ENCODE results near the gene SLC44A1. TPM values are rescaled to one million over a fixed set of nuclear protein-coding genes. Genes with fewer than 3 reads are reported as not detected.

Gene SLC44A1
- total RNA-seq, 1 donor from 2014 or later = 51.3 TPM

- Histone ChIP-seq H3K27me3 (ENCODE audit: control insufficient read depth, insufficient read depth, low read length) (no peaks in the 10 kb centered on the region), H3K36me3 (ENCODE audit: control insufficient read depth, insufficient read depth, low read length) (no peaks in the 10 kb centered on the region), H3K4me3 (ENCODE audit: low read depth, low read length) (no peak overlapping the region)
- TF ChIP-seq, protein P1, sequence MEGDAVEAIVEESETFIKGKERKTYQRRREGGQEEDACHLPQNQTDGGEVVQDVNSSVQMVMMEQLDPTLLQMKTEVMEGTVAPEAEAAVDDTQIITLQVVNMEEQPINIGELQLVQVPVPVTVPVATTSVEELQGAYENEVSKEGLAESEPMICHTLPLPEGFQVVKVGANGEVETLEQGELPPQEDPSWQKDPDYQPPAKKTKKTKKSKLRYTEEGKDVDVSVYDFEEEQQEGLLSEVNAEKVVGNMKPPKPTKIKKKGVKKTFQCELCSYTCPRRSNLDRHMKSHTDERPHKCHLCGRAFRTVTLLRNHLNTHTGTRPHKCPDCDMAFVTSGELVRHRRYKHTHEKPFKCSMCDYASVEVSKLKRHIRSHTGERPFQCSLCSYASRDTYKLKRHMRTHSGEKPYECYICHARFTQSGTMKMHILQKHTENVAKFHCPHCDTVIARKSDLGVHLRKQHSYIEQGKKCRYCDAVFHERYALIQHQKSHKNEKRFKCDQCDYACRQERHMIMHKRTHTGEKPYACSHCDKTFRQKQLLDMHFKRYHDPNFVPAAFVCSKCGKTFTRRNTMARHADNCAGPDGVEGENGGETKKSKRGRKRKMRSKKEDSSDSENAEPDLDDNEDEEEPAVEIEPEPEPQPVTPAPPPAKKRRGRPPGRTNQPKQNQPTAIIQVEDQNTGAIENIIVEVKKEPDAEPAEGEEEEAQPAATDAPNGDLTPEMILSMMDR (IDR thresholded peaks at IDR 0.05; ENCODE audit: insufficient read depth, low read length, severe bottlenecking) = no peak
- FAIRE-seq (no peak), DNase-seq (ENCODE audit: low read depth) (no peak)
Measured at GRCh38 chr9:105233873-105234272, 10.6 kb upstream of the SLC44A1 start.

- TF ChIP-seq, protein P1 (IDR thresholded peaks at IDR 0.05; ENCODE audit: insufficient read depth, low read length, severe bottlenecking) = no peak
- H3K27me3 ChIP-seq (ENCODE audit: control insufficient read depth, insufficient read depth, low read length) = no peaks in the 10 kb centered on the region
- H3K4me3 ChIP-seq (ENCODE audit: low read depth, low read length) = no peak overlapping the region
- H3K36me3 ChIP-seq (ENCODE audit: control insufficient read depth, insufficient read depth, low read length) = no peaks in the 10 kb centered on the region
- no peak for FAIRE-seq
- no peak for DNase-seq (ENCODE audit: low read depth)
Measured at GRCh38 chr9:105236261-105236660, 8.2 kb upstream of the SLC44A1 start.

- Histone ChIP-seq H3K36me3 (ENCODE audit: control insufficient read depth, insufficient read depth, low read length) (no peaks in the 10 kb centered on the region), H3K27me3 (ENCODE audit: control insufficient read depth, insufficient read depth, low read length) (no peaks in the 10 kb centered on the region), H3K4me3 (ENCODE audit: low read depth, low read length) (no peak overlapping the region)
- FAIRE-seq = no peak
- no peak for DNase-seq (ENCODE audit: low read depth)
- TF ChIP-seq, protein P1 (IDR thresholded peaks at IDR 0.05; ENCODE audit: insufficient read depth, low read length, severe bottlenecking) = no peak
Measured at GRCh38 chr9:105237246-105237645, 7.2 kb upstream of the SLC44A1 start.

DNA sequence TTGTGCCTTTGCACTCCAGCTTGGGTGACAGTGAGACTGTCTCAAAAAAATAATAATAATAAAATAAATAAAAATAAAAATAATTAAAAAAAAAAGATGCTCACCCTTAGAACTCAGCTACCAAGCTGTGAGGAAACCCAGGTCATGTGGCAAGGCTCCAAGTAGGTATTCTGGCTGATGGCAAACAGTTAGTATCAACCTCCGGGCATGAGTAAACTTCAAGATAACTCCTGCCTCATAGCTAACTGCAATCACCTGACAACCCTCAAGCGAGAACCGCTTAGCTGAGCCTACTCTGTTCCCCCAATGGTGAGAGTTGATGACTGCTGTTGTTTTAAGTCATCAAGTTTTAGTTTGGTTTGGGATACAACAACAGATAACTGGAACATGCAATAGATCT lies 6.1 kb upstream of the SLC44A1 start:
- no peaks in the 10 kb centered on the region for H3K27me3 ChIP-seq (ENCODE audit: control insufficient read depth, insufficient read depth, low read length)
- FAIRE-seq (no peak), DNase-seq (ENCODE audit: low read depth) (no peak)
- TF ChIP-seq, protein P1 (IDR thresholded peaks at IDR 0.05; ENCODE audit: insufficient read depth, low read length, severe bottlenecking) = no peak
- no peaks in the 10 kb centered on the region for H3K36me3 ChIP-seq (ENCODE audit: control insufficient read depth, insufficient read depth, low read length)
- H3K4me3 ChIP-seq (ENCODE audit: low read depth, low read length) = no peak overlapping the region

DNA sequence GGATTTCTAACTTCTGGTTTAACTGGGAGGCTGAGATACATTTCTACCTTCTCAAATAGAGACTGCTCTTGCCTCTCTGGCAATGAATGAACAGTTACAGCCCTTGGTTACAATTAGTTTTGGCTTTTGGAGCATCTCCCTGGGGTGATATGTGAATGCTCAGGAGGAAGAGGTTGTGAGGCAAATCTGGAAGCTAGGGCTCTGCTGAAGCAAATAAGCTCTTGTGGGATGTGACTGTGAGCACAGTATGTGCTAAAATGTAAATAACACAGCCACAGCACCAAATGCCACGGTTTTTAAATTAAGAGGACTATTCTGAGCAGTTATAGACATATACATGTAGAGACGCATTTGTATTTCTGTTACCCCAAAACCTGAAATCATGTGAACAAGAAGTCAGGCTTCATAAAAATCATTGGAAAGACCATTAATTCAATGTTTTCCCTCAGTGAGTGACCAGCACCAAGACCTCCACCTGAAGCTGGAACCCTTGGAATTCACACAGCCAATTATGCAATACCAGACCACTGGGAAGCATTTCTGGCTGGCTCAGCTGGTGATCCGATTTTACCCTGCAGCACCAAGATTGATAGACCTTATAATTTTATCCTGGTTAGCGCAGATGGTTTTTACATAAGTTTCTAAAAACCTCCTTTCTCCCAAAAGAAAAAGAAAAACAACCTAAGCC lies 3.0 kb upstream of the SLC44A1 start:
- TF ChIP-seq, protein P1 (IDR thresholded peaks at IDR 0.05; ENCODE audit: insufficient read depth, low read length, severe bottlenecking) = no peak
- FAIRE-seq = no peak
- Histone ChIP-seq H3K36me3 (ENCODE audit: control insufficient read depth, insufficient read depth, low read length) (no peaks in the 10 kb centered on the region), H3K4me3 (ENCODE audit: low read depth, low read length) (no peak overlapping the region), H3K27me3 (ENCODE audit: control insufficient read depth, insufficient read depth, low read length) (no peaks in the 10 kb centered on the region)
- DNase-seq (ENCODE audit: low read depth) = no peak

DNA sequence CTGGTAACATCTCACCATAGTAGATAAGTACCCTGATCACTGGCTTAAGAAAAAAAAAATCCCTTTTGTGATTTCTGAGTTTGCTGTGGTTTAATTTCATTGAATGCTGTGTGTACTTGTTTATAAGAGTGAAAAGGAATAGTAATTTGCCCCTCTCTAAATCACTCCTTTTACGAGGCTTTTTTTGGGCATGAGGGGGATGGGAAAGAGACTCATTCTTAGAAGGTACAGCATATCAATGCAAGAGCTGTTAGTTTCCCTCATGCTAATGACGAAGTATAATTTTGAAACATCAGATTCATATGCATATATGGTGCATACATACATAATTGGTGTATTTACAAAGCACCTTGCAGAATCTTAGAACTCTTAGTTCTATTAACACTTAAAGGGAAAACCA lies 2.4 kb upstream of the SLC44A1 start:
- Histone ChIP-seq H3K36me3 (ENCODE audit: control insufficient read depth, insufficient read depth, low read length) (no peaks in the 10 kb centered on the region), H3K4me3 (ENCODE audit: low read depth, low read length) (no peak overlapping the region), H3K27me3 (ENCODE audit: control insufficient read depth, insufficient read depth, low read length) (no peaks in the 10 kb centered on the region)
- DNase-seq (ENCODE audit: low read depth) (no peak), FAIRE-seq (no peak)
- TF ChIP-seq, protein P1 (IDR thresholded peaks at IDR 0.05; ENCODE audit: insufficient read depth, low read length, severe bottlenecking) = no peak

All from bronchial epithelial cell (primary cell).